ENCODE measurements around the gene HMOX1.
"Not testable (repeated sequence)": the region's sequence is repeated elsewhere in the genome, so short reads cannot be mapped to it uniquely, and the experiment has no call there.

The HMOX1 gene

GRCh38 chr22:35349704-35350538 is 31.0 kb upstream of the HMOX1 start:
- no peak for DNase-seq (ENCODE audit: extremely low read depth in 1 of 2, low read depth in 1 of 2)

GRCh38 chr22:35350539-35351503 is 30.1 kb upstream of the HMOX1 start:
- peak; percentile 52 to 72 for DNase-seq (ENCODE audit: extremely low read depth in 1 of 2, low read depth in 1 of 2)

- DNase-seq (ENCODE audit: extremely low read depth in 1 of 2, low read depth in 1 of 2), result peak in 1 of 2 donors; percentile 38
These were observed 28.4 kb upstream of the HMOX1 start for GRCh38 chr22:35352214-35353111.

GRCh38 chr22:35353318-35353717 is 27.6 kb upstream of the HMOX1 start:
- no peak for DNase-seq (ENCODE audit: extremely low read depth in 1 of 2, low read depth in 1 of 2)

- DNase-seq (ENCODE audit: extremely low read depth in 1 of 2, low read depth in 1 of 2), result no peak
These were observed 26.8 kb upstream of the HMOX1 start for GRCh38 chr22:35354068-35354467.

GRCh38 chr22:35357883-35358621 is 22.8 kb upstream of the HMOX1 start:
- DNase-seq (ENCODE audit: extremely low read depth in 1 of 2, low read depth in 1 of 2), result no peak

- DNase-seq (ENCODE audit: extremely low read depth in 1 of 2, low read depth in 1 of 2), result no peak
These were observed 21.4 kb upstream of the HMOX1 start for GRCh38 chr22:35359380-35360065.

- DNase-seq (ENCODE audit: extremely low read depth in 1 of 2, low read depth in 1 of 2), result no peak
These were observed 19.8 kb upstream of the HMOX1 start for GRCh38 chr22:35361001-35361558.

GRCh38 chr22:35363566-35364086 is 17.3 kb upstream of the HMOX1 start:
- DNase-seq (ENCODE audit: extremely low read depth in 1 of 2, low read depth in 1 of 2), result no peak

GRCh38 chr22:35364230-35364629 is 16.7 kb upstream of the HMOX1 start:
- not testable (repeated sequence) for DNase-seq (ENCODE audit: extremely low read depth in 1 of 2, low read depth in 1 of 2)

GRCh38 chr22:35367331-35367886 is 13.5 kb upstream of the HMOX1 start:
- no peak for DNase-seq (ENCODE audit: extremely low read depth in 1 of 2, low read depth in 1 of 2)

- no peak for DNase-seq (ENCODE audit: extremely low read depth in 1 of 2, low read depth in 1 of 2)
These were observed 12.5 kb upstream of the HMOX1 start for GRCh38 chr22:35368386-35368785.

- DNase-seq (ENCODE audit: extremely low read depth in 1 of 2, low read depth in 1 of 2), result no peak
These were observed 10.9 kb upstream of the HMOX1 start for GRCh38 chr22:35369996-35370395.

- no peak for DNase-seq (ENCODE audit: extremely low read depth in 1 of 2, low read depth in 1 of 2)
These were observed 7.1 kb upstream of the HMOX1 start for GRCh38 chr22:35373781-35374180.

- DNase-seq (ENCODE audit: extremely low read depth in 1 of 2, low read depth in 1 of 2), result no peak
These were observed 5.9 kb upstream of the HMOX1 start for GRCh38 chr22:35375031-35375430.

GRCh38 chr22:35375526-35375925 is 5.4 kb upstream of the HMOX1 start:
- DNase-seq (ENCODE audit: extremely low read depth in 1 of 2, low read depth in 1 of 2), result no peak

GRCh38 chr22:35376728-35377472 is 4.0 kb upstream of the HMOX1 start:
- no peak for DNase-seq (ENCODE audit: extremely low read depth in 1 of 2, low read depth in 1 of 2)

GRCh38 chr22:35377735-35378134 is 3.2 kb upstream of the HMOX1 start:
- no peak for DNase-seq (ENCODE audit: extremely low read depth in 1 of 2, low read depth in 1 of 2)

Measured in activated CD8-positive, alpha-beta memory T cell treated with anti-CD3 and anti-CD28 coated beads for 1 hour (primary cell).